Pancreas (tissue), 10 donors: ENCODE data around the gene MYL12A. TPM values are rescaled to one million over a fixed set of nuclear protein-coding genes. Genes with fewer than 3 reads are reported as not detected.
A peak's percentile ranks its signal among the peaks of the same experiment; 100 is the strongest.

Source experiments
- ATAC-seq, 4 donors: fragments of 200-7000 bp; cut with Tn5 transposase; one replicate each; pipeline versions ENCODE4 v1.8.0 to v1.9.1; 2020; ENCODE audit warnings: mild to moderate bottlenecking in 4 of 4, moderate library complexity in 4 of 4
- DNase-seq, 6 donors: peaks; one replicate each; pipeline ENCODE4 v3.0.0-alpha.2; 2020
- FAIRE-seq: peaks from 2 replicates; lab custom pipeline; 2012; peaks lifted over from hg19 to GRCh38; lab: Jason Lieb, UNC
- H3K27ac ChIP-seq, 4 donors: fragments of 200-600 bp; sonication (generic); 1 replicate in 3 of 4; 2 replicates in 1 of 4; pipeline versions ENCODE4 v1.5.0 to v1.8.0; 2020
- H3K27me3 ChIP-seq, 4 donors: fragments of 200-600 bp; one replicate each; pipeline ENCODE4 v1.8.0; 2021
- H3K36me3 ChIP-seq, 3 donors: fragments of 200-600 bp; sonication (generic) in 1 of 3; one replicate each; pipeline versions ENCODE4 v1.5.0 to v1.8.0; 2020 to 2021
- H3K4me1 ChIP-seq, 3 donors: fragments of 200-600 bp; one replicate each; pipeline ENCODE4 v1.8.0; 2021
- H3K4me3 ChIP-seq, 4 donors: fragments of 200-600 bp; sonication (generic) in 2 of 4; one replicate each; pipeline versions ENCODE4 v1.5.0 to v1.8.0; 2020 to 2021
- H3K9me3 ChIP-seq, 4 donors: fragments of 200-600 bp; one replicate each; pipeline ENCODE4 v1.8.0; 2021
- WGBS, 2 donors: extraction: QIAGEN DNeasy Blood & Tissue Kit; methylation state at CpG; one replicate each; pipeline ENCODE4 v1.1.7; 2013; 5-methylcytosine and 5-hydroxymethylcytosine counted together
- intact Hi-C, 3 donors: fragments of 100-400 bp; cut with DNase I; formaldehyde crosslinking; loops; one replicate each; pipeline versions ENCODE4 v1.11.1 to v1.14.2; 2022
- polyA plus RNA-seq, 2 donors: library from polyadenylated mRNA; stranded (reverse); fragments of 200-250 nt; gene quantifications; one replicate each; pipeline ENCODE4 v1.2.3, GENCODE V29; 2013
- total RNA-seq, 6 donors: library from RNA; stranded (reverse); fragmentation: NEBNext Ultra II Directional in 4 of 6; extraction: Animal tissue kit (Norgen Biotek cat#: 25700) in 4 of 6; gene quantifications; one replicate each; pipeline versions ENCODE4 v1.2.1 to v1.2.4, GENCODE V29; 2021 to 2023
- TF ChIP-seq, protein P1 (sequence below), 4 donors: fragments of 200-600 bp; sonication (generic) in 3 of 4; IDR thresholded peaks; one replicate each; pipeline versions ENCODE4 v1.5.0 to v1.8.0; 2021; ENCODE audit warnings: antibody characterized with exemption in 4 of 4
- donor health status: healthy with polysubstance abuse.
- donor health status: DM: no; HTN: no; CAD: no; lungs with moderate emphysema.
- donor health status: DM: no; HTN: no; CAD: no.
- donor health status: control.
- donor health status: control.
- donor health status: Bipolar disorder and iron deficiency.
- donor health status: DM: yes; HTN: yes; CAD: no.
- donor health status: DM: no; HTN: no; CAD: no.
- donor health status: DM: no; HTN: no; CAD: no.
- donor health status: DM: yes; HTN: yes; CAD: no.

Gene MYL12A
- total and polyA plus RNA-seq, 8 donors: 89.6 to 203 (median 116) TPM

- Histone ChIP-seq H3K27ac (peak overlapping the region in 2 of 4 donors; percentile 24 to 31), H3K9me3 (no peaks in the 10 kb centered on the region), H3K4me1 (peaks cover 29 to 45% (median 29%) of the 10 kb centered on the region in 3 donors), H3K36me3 (peaks cover 0 to 5% (median 0%) of the 10 kb centered on the region in 3 donors), H3K27me3 (no peaks in the 10 kb centered on the region), H3K4me3 (no peak overlapping the region)
- intact Hi-C loops: no loop called here
- peak; percentile 52 to 71 (median 62) for ATAC-seq
- no peak for DNase-seq
- FAIRE-seq: no peak
- TF ChIP-seq, protein P1, sequence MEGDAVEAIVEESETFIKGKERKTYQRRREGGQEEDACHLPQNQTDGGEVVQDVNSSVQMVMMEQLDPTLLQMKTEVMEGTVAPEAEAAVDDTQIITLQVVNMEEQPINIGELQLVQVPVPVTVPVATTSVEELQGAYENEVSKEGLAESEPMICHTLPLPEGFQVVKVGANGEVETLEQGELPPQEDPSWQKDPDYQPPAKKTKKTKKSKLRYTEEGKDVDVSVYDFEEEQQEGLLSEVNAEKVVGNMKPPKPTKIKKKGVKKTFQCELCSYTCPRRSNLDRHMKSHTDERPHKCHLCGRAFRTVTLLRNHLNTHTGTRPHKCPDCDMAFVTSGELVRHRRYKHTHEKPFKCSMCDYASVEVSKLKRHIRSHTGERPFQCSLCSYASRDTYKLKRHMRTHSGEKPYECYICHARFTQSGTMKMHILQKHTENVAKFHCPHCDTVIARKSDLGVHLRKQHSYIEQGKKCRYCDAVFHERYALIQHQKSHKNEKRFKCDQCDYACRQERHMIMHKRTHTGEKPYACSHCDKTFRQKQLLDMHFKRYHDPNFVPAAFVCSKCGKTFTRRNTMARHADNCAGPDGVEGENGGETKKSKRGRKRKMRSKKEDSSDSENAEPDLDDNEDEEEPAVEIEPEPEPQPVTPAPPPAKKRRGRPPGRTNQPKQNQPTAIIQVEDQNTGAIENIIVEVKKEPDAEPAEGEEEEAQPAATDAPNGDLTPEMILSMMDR (IDR thresholded peaks at IDR 0.05): no peak
- 51 to 61% methylated on average over 4 of the region's 4 CpGs for WGBS, 2 donors
Measured at GRCh38 chr18:3209859-3210569, 37.6 kb upstream of the MYL12A start.

GRCh38 chr18:3211236-3211992 is 36.2 kb upstream of the MYL12A start:
- no peak overlapping the region for H3K4me3 ChIP-seq
- peak overlapping the region in 2 of 4 donors; percentile 73 to 81 for H3K27ac ChIP-seq
- peaks cover 29 to 45% (median 29%) of the 10 kb centered on the region in 3 donors for H3K4me1 ChIP-seq
- TF ChIP-seq, protein P1 (IDR thresholded peaks at IDR 0.05): no peak
- H3K27me3 ChIP-seq: no peaks in the 10 kb centered on the region
- ATAC-seq: peak; percentile 42 to 67 (median 66)
- DNase-seq: no peak
- no peak for FAIRE-seq
- intact Hi-C loops: no loop called here
- no peaks in the 10 kb centered on the region for H3K9me3 ChIP-seq
- 31 to 46% methylated on average over 5 of the region's 5 CpGs for WGBS, 2 donors
- H3K36me3 ChIP-seq: no peaks in the 10 kb centered on the region

DNA sequence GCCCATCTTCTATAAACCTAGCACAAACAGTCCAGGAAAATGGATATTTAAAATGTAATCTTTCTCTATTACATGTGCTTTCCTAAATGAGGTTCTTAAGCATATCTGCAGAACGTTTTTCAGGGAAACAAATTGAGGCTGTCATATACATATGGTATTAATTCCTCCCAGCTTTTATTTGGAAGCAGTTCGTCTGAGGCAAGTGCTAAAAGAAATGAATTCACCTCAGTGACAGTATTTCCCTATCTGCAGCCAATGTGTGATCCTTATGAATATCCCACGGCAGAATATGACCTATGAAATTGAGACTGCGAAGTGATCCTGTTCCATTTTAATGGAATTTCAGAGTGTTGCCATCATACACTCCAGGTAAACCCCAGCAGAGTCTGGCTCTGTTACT is 34.9 kb upstream of the MYL12A start:
- peak overlapping the region in 1 of 4 donors; percentile 3 for H3K4me3 ChIP-seq
- TF ChIP-seq, protein P1 (IDR thresholded peaks at IDR 0.05): no peak
- no peak for FAIRE-seq
- no peak for DNase-seq
- ATAC-seq: peak in 3 of 4 donors; percentile 2 to 11 (median 4)
- 29 to 35% methylated on average over 4 of the region's 4 CpGs for WGBS, 2 donors
- no peaks in the 10 kb centered on the region for H3K27me3 ChIP-seq
- intact Hi-C loops: no loop called here
- H3K27ac ChIP-seq: peak overlapping the region; percentile 23 to 81 (median 61)
- H3K4me1 ChIP-seq: peaks cover 31 to 51% (median 32%) of the 10 kb centered on the region in 3 donors
- no peaks in the 10 kb centered on the region for H3K9me3 ChIP-seq
- H3K36me3 ChIP-seq: no peaks in the 10 kb centered on the region

GRCh38 chr18:3213300-3214059 is 34.1 kb upstream of the MYL12A start:
- H3K4me1 ChIP-seq: peaks cover 34 to 50% (median 40%) of the 10 kb centered on the region in 3 donors
- H3K4me3 ChIP-seq: peak overlapping the region in 1 of 4 donors; percentile 3
- no peaks in the 10 kb centered on the region for H3K36me3 ChIP-seq
- TF ChIP-seq, protein P1 (IDR thresholded peaks at IDR 0.05): no peak
- intact Hi-C loops: no loop called here
- DNase-seq: peak in 1 of 6 donors; percentile 33
- no peaks in the 10 kb centered on the region for H3K27me3 ChIP-seq
- WGBS, 2 donors: 15 to 16% methylated on average over 6 of the region's 6 CpGs
- FAIRE-seq: no peak
- H3K27ac ChIP-seq: peak overlapping the region; percentile 23 to 81 (median 61)
- peak; percentile 35 to 65 (median 46) for ATAC-seq
- H3K9me3 ChIP-seq: no peaks in the 10 kb centered on the region
